ENCODE data around the gene RAD51B.

DNA sequence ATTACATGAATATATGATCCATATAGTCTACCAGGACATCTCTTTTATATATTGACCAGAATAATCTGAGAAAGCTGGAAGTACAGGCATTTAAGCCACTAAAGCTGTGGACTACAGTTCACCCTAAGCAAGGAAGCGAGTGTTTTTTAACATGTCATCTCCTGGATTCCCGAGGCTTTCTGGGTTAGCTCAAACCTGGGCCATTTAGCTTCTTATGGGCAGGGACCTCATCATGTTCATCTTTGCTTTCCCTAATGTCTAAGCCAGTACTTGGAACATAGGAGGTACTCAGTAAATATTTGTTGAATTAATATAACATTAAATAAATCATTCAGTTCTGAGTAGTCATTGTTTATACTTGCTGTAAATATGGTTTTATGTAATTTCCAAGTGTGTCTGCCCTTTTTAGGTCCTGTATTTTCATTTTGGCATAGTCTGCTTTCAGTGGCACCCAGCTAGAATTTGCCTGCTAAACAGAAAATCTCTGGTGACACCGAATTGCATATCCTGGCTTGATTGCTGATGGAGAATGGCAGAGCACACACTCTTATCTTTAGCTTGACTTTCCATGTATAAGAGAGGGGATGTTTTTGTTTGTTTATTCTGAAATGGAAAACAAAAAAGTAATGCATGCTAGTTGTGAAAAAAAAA is 628.8 kb downstream of the RAD51B start:
- TF ChIP-seq, protein P1, sequence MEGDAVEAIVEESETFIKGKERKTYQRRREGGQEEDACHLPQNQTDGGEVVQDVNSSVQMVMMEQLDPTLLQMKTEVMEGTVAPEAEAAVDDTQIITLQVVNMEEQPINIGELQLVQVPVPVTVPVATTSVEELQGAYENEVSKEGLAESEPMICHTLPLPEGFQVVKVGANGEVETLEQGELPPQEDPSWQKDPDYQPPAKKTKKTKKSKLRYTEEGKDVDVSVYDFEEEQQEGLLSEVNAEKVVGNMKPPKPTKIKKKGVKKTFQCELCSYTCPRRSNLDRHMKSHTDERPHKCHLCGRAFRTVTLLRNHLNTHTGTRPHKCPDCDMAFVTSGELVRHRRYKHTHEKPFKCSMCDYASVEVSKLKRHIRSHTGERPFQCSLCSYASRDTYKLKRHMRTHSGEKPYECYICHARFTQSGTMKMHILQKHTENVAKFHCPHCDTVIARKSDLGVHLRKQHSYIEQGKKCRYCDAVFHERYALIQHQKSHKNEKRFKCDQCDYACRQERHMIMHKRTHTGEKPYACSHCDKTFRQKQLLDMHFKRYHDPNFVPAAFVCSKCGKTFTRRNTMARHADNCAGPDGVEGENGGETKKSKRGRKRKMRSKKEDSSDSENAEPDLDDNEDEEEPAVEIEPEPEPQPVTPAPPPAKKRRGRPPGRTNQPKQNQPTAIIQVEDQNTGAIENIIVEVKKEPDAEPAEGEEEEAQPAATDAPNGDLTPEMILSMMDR (IDR thresholded peaks at IDR 0.05), result no peak
- TF ChIP-seq POLR2A (IDR thresholded peaks at IDR 0.05) (no peak), POLR2AphosphoS5 (IDR thresholded peaks at IDR 0.05) (peak; percentile 43 to 79 (median 62)), EP300 (IDR thresholded peaks at IDR 0.05; ENCODE audit: low read depth) (no peak)
